H4 (cell line): ENCODE measurements around the gene MTOR. TPM values are rescaled to one million over a fixed set of nuclear protein-coding genes. Genes with fewer than 3 reads are reported as not detected.

Source experiments
- DNase-seq: peaks from one replicate; pipeline ENCODE4 v3.0.0-alpha.2; 2015; ENCODE audit warnings: low spot score
- total RNA-seq: library from RNA; depleted of rRNA; stranded (reverse); fragments of >200 nt; shearing (Covaris generic); gene quantifications from 2 replicates; pipeline ENCODE4 v1.2.3, GENCODE V29; 2014

Gene MTOR
- total RNA-seq, 1 experiment from 2014 or later: 28.2 TPM

DNA sequence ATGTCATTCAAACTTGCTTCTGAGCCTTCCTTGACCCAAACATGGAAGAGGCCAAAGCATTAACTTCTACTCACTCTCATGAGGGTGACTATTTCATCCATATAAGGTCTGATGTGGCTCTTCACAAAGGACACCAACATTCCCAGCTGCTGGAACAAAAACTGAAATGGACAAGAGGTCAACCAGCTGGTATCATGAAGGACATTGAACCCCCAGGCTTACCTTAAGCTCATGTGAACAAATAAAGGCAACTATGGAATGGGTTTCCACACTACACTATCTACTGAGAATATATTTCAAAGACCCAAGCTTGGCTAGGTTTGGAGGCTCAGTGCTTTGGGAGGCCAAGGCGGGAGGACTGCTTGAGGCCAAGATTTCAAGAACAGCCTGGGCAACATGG is 46.3 kb downstream of the MTOR start:
- no peak for DNase-seq

DNA sequence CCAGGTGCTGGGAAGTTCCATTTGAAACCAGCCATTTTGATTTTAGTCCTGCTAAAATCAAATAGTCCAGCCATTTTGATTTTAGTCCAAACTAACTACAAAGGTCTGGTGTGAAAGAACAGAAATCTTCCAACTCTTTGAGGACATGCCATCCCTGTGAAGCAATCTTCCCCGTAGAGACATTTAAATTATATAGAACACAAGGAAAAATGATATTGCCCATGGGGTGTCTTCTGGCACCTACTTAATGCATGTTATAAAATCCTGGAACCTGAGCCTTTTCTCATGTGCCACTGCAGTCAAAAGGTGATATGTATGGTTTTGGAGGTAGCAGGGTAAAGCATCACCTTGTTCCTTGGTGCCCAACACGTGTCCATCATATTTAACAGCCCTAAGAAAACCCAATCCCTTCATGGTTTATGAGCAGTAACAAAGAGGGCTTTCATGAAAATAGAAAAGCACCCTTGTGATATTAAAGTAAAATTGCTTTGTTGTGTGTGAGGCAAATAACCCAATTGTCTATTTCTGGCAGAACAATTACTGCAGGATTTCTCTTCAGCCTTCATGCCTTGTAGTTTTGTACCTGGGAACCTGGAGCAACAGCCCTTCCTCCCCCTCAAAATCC is 46.9 kb downstream of the MTOR start:
- DNase-seq: no peak

DNA sequence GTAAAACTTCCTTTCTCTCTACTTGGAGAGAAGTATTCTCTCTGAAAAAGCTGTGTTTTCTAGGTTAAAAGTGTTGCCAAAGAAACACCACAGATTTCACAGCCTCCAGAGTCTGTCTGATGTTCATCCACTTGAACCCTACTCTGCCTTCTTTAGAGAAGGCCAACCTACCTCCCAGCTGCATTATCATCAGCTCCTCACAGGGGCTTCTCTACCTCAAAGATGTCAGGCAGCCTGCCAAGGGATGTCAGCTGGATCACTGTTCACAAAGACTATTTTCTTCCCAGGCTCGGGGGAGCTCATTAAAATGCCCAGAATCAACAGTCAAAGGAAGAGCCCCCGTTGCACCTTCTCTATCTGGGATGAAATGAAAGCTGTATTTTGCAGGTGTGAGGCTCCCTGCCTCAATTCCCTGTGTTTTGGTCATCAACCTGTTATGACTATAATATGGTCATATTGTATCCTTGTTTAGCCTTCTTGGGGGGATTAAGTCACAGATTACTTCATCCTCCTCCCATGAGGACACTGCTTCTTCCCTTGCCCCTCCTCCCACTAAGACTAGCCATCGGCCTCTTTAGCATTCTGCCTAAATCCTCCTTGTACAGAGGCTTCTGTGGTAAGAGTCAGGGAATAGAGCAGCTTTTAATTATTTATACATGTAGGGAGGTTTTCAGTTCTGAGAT is 47.5 kb downstream of the MTOR start:
- no peak for DNase-seq

DNA sequence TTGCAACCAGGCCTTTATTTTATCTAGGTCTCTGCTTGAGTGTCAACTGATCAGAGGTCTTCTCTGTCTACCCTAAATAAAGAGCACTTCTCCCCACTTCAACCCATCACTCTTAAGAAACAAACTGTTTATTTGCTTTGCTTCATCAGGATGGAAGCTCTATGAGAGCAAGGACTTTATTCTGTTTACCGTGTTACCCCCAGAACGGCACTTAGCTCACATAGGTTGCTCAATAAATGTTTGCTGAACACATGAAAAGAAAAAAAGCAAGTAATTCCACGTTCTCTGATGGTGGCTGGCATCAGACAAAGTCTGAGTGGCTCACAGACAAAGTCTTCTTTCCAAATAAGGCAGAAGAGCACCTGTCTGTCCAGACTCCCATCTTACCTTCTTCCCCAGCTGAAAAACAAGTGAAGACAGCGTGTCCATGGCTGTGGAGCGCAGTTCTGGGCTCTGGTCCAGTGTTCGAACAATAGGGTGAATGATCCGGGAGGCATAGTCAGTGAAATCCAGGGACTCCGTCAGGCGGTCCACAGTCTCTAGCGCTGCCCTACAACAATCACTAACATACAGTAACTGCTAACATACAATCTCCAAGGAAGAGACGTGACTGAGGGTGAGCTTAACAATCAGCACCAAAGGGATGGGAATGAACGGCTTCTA is 50.3 kb downstream of the MTOR start:
- DNase-seq: no peak

DNA sequence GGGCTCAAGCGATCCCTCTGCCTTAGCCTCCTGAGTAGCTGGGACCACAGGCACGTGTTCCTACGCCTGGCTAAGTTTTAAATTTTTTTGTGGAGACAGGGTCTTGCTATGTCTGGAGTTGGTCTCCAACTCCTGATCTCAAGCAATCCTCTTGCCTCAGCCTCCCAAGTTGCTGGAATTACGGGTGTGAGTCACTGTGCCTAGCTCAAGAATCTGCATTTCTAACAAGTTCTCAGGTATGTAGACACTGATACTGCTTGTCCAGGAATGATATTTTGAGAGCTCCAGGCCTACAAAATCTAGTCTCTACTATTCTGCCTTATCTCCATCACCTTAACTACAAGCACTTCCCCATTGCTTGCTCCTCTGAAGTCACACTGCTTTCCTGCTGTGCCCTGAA is 50.9 kb downstream of the MTOR start:
- DNase-seq: no peak

DNA sequence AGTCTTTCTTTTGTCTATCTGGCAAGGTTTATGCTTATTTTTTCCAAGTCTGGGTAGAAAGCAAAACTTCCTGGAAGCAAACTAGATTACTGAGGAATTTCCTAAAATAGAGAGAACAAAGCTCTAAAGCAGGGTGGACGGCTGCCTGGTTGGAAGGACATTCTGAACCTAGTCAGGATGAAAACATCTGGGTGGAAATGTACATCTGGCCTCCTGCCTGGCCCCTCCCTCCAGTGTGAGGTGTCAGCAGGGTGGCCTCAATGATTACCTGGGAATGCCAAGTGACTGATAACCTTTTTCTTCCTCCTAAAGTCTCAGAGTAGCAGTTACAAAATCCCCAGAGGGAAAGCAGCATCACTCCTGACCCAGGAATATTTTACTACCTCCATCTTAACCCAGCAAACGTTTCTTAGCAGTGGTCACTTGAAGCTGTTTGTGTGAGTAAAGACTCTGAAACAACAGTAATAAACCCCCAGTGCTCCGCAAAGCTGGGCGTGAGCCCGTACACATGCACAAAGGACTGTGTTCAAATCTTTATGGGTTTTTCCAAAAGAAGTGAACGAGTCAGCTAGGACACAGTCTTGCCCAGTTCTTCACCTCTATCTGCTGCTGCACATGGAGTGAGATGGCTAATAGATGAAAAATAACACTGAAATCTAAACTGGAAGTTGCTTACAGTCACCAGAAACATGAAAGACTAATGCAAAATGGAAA is 54.3 kb downstream of the MTOR start:
- DNase-seq: no peak

DNA sequence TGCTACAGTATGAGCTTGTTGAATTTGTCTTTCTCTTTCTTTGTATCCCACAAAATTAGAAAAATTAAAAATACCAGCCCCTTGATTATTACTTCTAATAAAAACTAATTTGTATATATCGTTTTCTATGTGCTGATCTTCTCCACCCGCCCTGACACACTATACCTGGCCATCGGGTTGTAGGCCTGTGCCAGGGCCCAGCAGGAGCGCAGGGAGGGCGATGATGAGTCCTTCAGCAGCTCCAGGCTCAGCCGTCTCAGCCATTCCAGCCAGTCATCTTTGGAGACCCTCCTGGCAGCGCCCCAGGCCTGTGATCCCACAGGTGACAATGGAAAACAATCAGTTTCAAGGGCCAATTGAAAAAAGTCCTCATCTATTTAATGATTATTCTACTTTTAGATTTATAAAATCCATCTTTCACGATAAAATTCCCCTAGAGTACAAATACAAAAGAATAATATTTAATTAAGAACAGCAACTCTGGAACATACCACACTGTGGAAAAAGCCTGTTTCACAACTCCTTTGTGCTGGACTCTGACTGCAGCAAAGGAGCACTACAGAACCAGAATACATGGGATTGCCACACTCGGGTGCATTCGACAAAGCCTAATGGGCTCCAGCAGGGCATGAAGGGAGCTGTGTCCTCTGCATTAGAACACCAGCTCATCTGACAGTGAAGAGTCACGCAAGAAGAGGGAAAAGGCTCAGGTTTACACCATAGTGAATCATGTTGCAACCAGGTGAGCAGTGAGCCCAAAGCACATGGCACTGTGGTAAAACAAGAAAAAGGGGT is 57.8 kb downstream of the MTOR start:
- DNase-seq: no peak

DNA sequence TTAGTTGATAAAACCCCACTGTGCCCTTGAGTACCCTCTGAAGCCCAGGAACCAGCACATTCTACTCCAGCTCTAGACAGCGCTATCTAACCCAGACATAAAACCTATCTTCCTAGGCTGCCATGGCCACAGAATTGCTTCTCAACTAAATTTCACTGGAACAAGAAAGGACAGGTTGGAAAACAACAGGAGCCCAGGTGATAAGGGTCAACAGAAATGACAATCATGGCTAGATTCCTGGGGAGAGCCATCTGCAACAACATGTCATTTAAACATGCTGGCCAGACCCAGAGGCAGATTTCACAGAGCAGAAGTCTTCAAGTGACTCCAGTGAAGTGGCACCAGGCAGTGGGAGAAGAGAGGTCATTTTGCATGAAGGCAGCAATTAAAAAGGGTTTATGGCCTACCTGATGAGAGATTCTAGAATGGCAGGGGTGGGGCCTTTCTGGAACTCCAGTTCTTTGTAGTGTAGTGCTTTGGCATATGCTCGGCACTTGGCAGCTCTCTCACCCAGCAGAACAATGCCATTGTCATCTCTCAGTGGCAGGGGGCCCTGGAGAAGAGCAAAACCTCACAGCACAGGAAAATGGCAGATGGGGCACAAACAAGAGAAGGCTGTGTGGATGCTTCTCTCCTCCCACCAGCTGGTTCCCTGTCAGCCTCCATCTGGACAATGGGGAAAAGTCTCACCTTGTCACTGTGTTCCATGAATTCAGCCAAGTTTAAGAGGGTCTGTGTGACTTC is 63.3 kb downstream of the MTOR start:
- DNase-seq: no peak

DNA sequence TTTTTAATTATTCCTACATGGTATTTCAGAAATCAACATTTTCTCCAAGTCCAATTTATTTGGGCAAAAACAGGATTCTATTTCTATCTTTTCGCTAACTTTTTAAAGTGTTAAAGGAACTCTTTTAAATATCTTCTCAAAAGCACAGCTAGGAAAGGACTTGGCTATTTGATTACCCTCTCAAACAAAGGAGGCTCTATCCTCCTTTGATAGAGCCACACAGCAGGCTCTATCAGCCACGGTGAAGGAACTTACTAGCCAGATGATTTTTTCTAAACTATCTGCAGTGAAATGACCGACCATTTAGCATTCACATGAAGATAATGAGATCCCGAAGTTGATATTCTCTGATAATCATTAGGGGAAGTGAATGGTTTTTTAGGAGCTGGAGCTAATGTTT is 64.1 kb downstream of the MTOR start:
- no peak for DNase-seq

DNA sequence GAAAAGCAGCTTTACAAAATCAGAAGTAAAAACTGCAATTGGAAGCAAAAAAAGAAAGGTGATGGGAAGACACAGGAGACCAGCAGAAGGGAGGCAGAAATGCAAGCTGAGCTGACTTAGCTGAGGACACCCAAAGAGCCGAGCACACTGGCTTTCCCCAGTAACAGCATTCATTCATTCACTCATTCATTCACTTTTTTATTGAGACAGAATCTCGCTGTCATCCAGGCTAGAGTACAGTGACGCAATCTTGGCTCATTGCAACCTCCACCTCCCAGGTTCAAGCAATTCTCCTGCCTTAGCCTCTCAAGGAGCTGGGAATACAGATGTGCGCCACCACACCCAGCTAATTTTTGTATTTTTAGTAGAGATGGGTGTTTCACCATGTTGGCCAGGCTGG is 65.0 kb downstream of the MTOR start:
- DNase-seq: no peak

DNA sequence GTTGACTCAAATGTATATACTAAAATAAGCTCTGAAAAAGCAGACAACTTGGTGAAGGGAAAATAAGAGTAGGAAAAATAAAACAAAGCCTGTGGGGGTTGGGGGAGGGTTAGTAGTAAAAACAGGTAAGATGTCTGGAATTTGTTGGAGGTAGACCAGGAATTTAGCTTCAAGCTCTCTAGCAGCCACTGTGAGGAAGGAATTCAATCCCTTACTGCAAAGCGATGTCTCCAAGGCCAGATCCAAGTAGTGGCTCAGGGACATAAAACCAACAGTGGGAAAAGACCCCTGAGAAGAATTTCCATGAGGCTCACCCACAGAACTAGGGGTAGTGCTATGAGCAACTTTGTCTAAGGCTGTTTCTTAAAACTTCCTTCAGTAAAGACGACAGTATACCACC is 65.4 kb downstream of the MTOR start:
- DNase-seq: no peak

DNA sequence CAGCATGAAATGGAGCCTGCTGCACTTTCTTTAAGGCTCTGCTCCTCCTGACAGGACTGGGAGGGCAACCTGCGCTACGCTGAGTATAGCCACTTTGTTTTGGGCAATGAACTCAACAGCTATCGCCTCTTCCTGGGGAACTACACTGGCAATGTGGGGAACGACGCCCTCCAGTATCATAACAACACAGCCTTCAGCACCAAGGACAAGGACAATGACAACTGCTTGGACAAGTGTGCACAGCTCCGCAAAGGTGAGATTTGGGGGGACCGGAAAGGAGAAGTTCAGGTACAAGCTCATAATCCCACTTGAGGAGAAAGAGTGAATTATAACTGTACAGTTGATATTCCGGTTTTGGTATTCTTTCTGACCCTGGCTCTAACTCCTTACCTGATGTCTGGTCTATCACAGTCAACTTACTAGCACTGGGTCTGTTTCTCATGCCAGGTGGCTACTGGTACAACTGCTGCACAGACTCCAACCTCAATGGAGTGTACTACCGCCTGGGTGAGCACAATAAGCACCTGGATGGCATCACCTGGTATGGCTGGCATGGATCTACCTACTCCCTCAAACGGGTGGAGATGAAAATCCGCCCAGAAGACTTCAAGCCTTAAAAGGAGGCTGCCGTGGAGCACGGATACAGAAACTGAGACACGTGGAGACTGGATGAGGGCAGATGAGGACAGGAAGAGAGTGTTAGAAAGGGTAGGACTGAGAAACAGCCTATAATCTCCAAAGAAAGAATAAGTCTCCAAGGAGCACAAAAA is 67.8 kb downstream of the MTOR start:
- no peak for DNase-seq

DNA sequence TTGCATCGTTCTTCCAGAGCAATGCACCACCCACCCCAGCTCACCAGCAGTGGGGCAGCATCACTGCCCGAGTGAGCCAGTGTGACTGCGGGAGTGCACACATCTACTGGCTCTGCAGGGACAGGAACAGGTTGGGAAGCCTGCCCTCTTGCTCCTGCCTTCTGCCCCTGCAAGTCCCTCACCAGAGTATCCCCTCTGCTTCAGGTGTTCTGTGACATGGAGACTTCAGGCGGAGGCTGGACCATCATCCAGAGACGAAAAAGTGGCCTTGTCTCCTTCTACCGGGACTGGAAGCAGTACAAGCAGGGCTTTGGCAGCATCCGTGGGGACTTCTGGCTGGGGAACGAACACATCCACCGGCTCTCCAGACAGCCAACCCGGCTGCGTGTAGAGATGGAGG is 69.0 kb downstream of the MTOR start:
- DNase-seq: no peak

DNA sequence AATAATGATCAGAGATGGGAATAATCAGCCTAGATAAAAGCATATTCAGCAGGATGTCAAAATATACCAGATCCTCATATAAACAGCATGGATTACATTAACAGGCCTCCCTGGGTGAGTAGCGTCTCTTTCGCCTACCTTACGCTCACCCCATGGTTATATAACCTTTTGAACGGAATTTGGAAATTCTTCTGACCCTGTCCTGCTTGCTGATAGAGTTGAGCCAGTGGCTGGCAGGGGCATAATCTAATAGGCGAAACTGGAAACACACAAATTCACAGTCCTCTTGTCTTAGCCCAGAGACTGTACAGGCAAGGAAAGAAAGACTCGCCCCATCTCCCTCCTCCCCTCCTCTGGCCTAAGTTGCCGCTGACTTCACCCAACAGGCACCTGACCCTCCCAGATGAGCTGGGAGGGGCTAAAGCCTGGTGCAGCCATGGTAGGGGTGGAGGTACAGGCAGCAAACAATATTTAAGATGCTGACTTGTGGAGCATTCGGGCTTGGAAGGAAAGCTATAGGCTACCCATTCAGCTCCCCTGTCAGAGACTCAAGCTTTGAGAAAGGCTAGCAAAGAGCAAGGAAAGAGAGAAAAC is 73.4 kb downstream of the MTOR start, which contains the start of gene ANGPTL7:
ANGPTL7 (plus strand) TSS at position 498 of the 594 bp plus-strand sequence. CDS start 225 bp downstream, outside the sequence.
- DNase-seq: no peak

DNA sequence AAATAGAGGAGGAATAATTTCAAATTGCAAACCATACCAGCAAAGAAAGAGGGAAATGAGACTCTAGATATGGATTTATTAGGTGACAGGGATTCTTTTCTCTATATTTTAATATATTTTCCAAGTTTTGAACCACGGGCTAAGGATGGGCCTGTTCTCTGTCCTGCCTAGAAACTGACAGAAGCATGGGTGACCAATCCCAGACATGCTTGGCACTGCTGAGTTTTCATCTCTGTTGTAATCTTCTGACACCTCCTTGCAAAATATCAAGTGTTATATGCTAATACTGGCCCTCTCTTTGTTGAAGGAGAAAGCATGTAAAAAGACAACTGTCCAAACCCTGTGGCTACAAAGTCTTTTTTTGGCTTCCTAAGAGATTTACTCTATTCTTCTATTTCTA is 74.0 kb downstream of the MTOR start:
- no peak for DNase-seq

DNA sequence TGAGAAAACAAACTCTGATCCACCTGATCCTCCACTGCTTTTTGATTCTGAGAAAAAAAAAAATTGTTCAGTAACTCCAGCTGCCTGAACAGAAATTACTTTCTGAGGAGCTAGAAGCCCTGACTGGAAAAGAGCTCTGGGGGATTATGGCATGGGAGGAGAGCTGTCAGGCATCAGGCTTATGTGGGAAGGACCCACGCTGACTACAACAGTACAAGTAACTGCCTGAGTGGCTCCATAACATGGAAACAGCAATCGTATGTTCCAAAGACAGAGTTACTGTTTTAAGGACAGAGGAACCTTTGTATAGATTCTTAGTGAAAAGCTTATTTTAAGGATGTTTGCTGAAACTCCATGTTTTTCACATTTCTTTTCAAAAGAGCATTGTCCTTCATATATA is 74.4 kb downstream of the MTOR start:
- DNase-seq: no peak

DNA sequence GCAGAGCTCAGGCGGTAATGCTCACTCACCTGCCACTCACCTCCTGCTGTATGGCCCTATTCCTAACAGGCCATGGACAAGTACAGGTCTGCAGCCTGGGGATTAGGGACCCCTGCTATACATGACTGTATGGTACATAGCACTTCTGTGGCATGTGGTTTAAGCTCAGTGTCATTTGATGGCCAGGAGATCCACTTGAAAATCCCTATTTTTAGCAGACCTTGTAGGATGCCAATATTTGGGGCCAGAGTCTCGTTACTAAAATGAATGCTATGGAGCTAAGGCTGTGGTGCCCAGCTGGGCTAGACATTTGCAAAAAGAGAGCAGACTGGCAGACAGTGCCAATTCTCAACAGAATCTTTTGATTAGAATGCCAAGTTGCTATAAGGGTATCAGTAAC is 74.9 kb downstream of the MTOR start:
- no peak for DNase-seq

DNA sequence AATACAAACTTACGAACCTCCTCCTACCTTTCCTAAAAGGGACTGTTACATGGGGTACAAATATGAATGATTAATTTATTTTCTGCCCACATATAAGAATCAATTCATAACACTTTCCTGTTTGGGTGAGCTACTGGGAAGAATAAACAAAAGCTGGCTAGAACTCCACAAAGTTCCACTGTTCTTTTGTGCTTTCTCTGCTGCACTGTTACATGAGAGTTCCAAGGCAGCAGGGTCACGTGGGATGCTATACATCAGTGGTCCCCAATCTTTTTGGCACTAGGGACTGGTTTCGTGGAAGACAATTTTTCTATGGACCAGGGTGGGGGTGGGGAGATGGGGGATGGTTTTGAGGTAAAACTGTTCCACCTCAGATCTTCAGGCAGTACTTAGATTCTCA is 75.4 kb downstream of the MTOR start:
- DNase-seq: no peak

DNA sequence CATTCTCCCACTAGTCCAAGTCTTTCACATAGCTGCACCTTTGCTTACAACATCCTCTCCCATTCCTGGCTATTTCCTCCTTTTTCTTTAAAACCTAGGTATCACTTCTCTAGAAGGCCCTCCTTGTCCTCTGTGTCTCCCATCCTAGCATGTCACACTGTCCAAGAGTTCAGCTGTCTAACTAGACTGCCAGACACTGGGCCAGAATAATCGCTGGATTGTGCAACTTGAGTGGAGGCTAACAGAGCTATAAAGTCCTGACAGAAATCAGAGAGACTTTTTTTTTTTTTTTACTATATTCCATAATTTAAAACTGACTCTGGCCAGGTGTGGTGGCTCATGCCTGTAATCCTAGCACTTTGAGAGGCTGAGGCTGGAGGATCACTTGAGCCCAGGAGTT is 77.4 kb downstream of the MTOR start:
- DNase-seq: no peak

DNA sequence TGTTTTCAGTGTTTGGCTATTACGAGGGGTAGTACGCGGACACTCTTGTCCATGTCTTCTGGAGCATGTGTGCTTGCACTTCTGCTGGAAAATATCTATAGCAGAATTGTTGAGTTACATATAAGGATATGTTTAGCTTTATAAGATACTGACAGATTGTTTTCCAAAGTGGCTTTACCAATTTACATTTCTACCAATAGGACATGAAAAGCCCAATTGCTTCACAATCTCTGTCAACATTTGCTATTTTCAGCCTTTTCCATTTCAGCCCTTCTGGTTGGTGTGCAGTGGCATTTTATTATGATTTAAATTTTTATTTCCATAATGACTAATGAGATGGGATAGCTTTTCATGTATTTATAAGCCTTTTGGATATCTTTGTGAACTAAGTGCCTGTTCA is 79.5 kb downstream of the MTOR start:
- no peak for DNase-seq
